Epithelial cell of prostate (primary cell): Measurements from ENCODE around the gene KCNQ5.

Experiments used
- DNase-seq: peaks from one replicate; pipeline ENCODE4 v3.0.0-alpha.2; 2011; ENCODE audit warnings: low read depth, low spot score
- H3K27ac ChIP-seq: fragments of 450-650 bp; 2 replicates; pipeline ENCODE4 v1.5.1; 2017; ENCODE audit warnings: mild to moderate bottlenecking

The KCNQ5 gene

DNA sequence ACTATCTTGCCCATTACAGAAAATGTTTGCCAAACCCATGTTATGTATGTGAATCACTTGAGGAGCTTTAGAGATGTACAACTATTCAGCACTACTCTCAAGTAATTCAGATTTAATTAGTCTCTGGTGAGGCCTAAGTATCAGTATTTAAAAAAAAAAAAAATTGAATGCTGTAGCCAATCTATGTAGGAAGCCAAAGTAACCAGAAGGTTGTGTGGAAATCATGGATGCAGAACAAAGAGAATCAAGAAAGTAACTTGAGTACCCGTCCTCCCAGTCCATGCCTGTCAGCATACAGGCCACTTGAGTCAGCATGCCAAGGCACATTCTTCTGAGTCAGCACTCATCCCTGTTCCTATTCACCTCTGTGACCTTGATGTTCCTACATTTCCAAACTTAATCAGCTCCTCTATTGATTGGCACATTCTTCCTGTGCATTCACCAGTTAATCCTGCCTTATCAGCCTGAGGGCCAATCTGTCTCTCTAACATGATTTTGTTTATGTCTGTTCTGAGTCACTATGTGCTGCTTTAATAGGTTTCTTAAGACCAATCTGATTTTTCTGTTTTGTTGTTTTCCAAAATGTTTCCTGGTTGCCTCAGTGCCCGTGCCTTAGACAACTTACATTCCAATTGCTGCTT is 165.6 kb downstream of the KCNQ5 start:
- peak overlapping the region; percentile 85 for H3K27ac ChIP-seq
- peak; percentile 95 for DNase-seq

DNA sequence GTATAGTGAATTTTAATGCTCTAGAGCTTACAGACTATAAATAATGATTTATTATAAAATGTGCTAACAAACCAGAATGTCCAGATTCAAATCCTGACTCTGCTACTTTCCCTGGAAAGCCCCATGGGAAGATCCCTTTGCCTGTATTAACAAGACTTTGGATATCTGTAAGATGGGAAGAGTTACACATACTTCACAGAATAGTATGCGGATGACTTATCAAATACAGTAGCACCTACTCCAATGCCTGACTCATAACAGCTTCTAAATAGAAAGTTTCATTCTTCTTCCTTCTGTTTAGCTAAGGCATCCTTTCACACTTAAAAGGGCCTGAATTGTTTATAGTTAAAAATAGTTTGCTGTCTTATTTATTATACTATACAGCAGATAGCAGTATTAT is 166.3 kb downstream of the KCNQ5 start:
- peak; percentile 67 for DNase-seq
- peak overlapping the region; percentile 85 for H3K27ac ChIP-seq

DNA sequence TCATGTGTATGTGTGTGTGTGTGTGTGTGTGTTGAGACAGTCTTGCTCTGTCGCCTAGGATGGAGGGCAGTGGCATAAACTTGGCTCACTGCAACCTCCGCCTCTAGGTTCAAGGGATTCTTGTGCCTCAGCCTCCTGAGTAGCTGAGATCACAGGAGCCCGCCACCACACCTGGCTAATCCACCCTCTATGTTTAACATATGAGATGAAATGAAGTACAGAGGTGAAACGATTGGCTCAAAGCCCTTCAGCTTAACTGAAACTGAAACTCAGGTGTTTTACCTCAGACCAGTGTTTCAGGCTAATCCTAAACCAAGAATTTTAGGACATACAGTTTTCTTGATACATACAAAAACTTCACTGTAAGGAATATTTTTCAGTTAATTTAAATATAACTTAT is 167.3 kb downstream of the KCNQ5 start:
- H3K27ac ChIP-seq, result no peak overlapping the region
- no peak for DNase-seq

DNA sequence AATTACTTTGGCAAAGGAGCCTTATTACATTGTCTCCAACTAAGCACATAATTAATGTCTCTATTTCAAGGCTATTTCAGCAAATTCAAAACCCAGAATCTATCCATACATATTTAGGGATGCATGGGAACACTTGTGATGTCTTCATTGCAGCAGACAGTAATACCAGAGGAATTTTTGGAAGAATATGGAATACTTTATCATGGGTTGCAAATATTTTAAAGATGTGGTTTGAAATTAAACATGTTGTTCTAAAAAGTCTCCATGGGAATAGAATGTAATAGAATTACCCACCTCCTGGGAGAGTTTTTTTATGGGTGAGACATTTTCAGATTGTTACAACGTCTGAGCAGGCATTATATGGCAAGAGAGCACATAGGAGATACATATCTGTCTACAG is 170.8 kb downstream of the KCNQ5 start:
- DNase-seq, result no peak
- H3K27ac ChIP-seq, result no peak overlapping the region

DNA sequence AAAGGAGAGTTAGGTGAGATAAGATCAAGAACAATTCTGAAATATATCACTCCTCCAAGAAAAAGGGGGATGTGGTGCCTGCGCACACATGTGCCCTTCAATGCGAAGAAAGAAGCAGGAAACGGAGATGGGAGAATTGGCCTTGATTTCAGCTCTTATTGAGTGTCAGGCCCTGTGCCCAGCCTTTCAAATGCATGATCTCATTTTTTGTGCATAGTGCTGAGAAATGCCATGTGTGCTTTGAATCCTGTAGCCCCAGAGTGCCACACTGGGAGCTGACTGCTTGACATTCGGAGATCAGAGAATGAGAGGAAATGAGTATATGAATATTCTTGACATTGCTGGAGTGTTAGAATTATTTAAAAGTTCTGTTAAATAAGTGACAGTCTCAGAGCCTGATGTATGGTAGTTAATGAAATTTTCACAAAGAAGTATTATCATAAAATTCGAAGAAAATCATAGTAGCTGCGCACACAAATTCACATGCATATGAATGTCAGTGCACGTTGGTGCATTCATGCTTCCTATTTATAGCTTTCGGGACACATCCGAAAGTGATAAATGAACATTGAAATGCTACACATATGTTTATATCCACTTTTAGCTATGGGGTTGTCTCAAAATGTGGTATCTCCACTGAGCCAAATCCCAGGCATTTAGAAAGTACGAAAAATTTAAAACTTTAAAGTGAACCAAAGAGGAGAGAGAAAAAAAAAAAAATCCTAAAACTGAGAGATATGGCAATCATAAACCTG is 172.0 kb downstream of the KCNQ5 start:
- DNase-seq, result no peak
- H3K27ac ChIP-seq, result no peak overlapping the region

DNA sequence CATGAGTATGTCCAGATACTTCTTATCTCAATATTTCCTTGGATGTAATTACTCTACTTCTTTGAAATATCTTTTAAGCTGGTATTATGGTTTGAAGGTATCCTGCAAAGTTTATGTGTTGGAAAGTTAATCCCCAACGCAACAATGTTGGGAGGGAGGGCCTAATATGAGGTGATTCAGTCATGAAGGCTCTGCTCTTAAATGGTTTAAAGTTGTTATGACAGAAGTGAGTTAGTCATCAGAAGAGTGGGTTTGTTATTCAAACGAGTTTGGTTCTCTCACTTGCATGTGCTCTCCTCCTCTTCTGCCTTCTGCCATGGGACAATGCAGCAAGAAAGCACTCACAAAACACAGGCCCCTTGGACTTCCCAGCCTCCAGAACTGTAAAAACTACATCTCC is 176.3 kb downstream of the KCNQ5 start:
- DNase-seq, result peak; percentile 37
- H3K27ac ChIP-seq, result no peak overlapping the region

DNA sequence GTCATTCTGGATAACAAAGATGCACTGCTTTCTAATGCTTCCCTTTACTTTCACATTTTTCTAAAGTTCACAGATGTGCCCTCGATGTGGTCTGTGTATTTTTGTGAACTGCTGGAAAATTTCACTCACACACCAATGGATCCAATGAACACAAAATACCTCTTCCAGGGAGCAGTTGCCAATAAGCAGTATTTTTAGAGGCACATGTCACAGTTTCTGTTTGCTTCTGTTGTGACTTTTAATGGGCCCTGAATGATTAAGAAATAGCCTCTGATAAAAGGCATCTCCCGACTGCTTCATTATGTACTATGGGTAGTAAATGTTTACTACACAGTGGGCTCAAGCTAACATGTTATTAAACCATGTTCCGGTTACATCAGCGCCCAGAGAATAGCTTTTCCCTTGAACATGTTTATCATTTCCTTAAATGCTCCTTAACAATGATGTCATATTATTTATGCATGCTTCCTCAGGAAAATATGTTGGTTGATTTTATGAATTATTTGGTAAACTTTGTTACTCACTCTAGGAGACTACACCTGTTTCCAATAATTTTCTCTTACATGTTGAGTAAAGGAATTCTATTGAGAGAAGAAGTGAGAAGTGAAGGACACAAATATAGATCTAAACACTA is 188.0 kb downstream of the KCNQ5 start:
- H3K27ac ChIP-seq, result no peak overlapping the region
- DNase-seq, result no peak

DNA sequence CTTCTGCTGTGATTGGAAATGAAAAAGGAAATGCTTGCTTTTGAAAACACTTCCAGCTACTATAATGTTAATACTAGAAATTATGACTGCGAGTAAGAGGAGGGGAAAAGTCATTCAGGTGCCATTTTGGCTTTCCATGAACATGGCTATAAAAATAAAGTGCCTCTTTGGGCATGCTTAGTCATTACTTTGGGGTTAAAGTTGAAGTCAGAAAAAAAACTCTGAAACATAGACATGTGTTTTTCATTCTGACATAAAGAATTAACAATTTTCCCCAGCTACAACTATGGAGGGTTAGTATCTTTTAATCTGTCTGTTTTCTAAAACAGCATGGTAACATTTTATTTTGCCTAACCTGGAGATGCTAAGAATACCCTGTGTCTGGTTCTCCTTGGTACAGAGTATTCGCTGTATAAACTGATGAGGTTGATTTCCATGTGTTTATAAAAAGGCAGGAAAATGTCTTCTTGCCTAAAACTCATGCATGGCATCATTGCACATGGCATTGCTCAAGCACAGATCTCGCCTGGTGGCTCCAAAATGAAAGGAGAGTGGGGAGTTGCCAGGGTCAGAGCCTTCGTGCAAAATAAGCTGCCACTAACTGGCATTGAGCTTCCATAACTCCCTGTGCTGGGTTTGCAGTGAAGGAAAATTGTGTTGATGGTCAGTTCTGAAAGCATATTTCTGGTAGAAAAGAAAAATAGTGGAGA is 188.9 kb downstream of the KCNQ5 start:
- no peak overlapping the region for H3K27ac ChIP-seq
- no peak for DNase-seq

DNA sequence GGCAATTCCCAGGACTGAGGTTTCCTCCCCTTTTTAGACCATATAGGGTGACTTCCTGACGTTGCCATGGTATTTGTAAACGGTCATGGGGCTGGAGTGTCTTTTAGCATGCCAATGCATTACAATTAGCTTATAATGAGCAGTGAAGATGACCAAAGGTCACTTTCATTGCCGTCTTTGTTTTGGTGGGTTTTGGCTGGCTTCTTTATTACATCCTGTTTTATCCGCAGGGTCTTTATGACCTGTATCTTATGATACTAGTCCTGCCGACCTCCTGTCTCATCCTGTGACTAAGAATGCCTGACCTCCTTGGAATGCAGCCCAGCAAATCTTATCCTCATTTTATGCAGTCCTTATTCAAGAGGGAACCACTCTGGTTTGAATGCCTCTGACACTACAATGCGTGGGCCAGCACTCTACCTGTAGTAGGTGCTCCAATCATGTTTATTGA is 190.1 kb downstream of the KCNQ5 start:
- no peak for DNase-seq
- H3K27ac ChIP-seq, result no peak overlapping the region

DNA sequence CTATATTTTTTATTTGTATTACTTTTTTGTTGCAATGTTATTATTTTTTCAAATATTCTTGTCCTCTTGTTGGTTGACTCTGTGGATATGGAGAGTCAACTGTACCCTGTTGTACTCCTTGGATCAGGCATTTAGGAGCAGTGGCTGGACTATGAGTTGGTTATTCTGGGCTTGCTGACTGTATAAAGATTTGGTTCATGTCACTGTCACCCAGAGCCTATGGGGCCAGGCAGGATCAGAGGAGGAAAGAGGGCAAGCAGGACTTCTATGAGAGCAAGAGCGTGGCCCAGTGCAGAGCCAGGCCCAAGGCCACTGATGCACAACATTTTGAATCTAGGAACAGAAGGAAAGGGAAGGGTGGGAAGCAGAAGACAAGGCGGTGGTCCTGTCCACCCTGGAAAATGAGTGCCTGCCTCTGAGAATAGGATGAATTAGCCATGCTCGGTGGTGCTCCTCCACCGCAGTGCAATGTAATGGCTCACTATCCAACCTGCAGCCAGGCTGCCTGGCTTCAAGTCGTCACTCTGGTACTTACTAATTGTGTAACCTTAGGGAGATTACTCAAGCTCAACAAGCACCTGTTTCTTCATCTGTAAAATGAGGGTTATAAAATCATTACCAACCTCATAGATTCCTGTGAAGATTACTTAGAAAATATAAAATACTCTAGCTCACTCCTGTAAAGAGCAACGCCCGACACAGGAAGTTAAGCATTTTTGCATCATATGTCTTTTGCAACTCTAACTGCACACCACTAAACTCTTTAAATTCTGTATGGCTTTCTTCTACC is 192.1 kb downstream of the KCNQ5 start:
- no peak overlapping the region for H3K27ac ChIP-seq
- DNase-seq, result no peak

DNA sequence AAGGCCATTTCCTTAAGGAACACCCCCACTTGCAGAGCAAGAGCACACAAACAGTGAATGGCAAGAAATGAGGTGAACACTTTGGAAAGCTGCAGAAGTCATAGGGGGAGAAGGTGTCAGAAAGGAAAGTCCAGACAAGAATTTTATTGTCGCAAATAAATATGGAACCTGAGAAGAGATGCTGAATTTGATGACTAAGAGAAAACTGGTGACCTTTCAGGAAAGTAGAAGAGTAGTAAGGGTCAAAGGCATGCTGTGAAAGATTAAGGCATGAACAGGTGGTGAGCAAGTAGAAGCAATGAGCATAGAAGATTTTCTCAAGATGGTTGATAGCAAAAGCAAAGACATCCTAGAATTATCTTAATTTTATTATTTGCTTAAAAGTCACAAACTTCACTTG is 194.2 kb downstream of the KCNQ5 start:
- no peak overlapping the region for H3K27ac ChIP-seq
- DNase-seq, result no peak

DNA sequence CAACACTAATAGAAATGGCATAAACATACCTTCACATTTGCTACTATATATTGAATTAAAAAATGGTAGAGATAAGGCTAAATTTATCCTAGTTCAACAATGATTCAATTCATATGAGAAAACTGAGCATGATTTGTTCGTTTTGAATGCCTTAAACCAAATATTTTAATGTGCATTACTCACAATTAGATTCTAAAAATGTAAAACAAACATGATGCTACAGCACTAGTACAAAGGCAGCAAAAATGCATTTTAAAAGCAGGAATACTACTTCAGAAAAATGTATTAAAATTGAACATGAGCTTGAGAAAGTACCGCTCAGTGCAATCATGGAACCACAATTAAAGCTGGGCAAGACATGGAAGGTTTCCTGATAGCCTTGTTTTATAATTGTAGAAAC is 195.3 kb downstream of the KCNQ5 start:
- H3K27ac ChIP-seq, result no peak overlapping the region
- DNase-seq, result no peak

DNA sequence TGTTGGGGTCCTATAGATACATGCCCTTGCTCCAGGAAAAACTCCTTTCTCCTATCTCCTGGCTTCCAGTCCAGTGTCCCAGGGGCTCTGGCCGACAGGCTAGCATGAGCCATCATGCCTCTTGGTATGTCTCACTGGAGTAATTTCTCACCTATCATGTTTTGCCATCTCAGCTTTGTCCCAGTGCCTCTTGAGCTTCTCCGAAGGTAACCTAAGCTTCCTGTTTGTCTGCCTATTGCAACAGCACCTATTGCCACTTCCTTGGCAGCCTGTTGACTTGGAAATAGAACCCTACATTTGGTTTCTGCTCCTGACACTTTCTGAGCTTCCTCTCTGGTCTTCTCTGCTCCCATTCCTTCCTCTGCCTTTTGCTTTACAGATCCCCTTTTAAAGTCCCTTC is 197.7 kb downstream of the KCNQ5 start:
- peak overlapping the region; percentile 77 for H3K27ac ChIP-seq
- DNase-seq, result peak; percentile 48

DNA sequence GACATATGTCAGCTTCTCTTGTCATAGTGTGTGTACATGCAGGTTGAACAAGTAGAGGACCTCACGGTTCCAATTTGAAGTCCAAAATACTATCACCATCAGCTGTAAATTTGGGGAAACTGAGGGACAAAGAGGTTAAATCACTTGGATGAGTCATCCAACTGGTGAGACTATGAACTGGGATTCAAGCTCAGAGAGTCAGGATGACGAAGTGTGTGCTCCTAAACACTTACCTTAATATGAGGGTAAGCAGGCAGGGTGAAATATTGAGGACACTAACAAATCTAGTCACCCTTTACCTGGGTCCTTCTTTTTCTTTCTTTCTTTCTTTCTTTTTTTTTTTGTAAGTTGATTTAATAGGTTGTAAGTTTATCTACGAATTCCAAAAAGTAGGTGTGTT is 198.3 kb downstream of the KCNQ5 start:
- DNase-seq, result no peak
- H3K27ac ChIP-seq, result peak overlapping the region; percentile 77

DNA sequence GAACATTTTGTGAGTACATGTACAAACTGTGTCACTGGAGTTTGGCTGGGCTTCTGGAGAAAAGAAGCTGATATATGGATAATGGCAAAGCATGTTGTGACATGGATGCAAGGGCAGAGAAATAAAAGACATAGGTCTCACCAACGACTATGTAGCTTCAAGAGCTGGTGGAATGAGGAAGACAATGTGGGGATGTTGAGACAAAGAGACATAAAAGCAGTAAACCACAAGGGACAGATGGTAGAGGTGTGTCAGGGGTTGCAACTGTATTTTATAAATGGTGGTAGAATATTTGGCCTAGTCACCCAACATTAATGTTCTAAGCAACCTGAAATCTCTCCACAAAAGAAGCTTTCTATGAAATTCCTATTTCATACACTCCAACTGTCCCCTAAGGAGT is 199.0 kb downstream of the KCNQ5 start:
- no peak for DNase-seq
- H3K27ac ChIP-seq, result peak overlapping the region; percentile 77

DNA sequence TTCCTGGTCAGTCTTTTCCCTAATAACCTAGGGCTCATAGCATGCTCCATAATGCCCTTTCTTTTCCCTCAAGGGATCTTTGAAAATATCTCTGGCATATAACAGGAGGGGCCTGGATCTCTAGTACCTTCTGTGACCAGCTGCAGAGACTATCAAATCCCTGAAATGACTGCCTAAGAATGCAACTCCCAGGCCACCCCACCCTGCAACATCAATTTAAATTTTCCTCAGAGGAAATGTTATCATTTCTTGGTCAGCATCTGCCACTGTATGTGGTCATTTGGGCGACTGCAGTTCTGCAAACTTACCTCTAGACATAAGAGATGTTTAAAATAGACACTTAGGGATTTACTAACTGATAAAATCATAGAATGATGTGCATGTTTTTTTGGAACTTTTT is 200.2 kb downstream of the KCNQ5 start:
- no peak overlapping the region for H3K27ac ChIP-seq
- DNase-seq, result no peak

DNA sequence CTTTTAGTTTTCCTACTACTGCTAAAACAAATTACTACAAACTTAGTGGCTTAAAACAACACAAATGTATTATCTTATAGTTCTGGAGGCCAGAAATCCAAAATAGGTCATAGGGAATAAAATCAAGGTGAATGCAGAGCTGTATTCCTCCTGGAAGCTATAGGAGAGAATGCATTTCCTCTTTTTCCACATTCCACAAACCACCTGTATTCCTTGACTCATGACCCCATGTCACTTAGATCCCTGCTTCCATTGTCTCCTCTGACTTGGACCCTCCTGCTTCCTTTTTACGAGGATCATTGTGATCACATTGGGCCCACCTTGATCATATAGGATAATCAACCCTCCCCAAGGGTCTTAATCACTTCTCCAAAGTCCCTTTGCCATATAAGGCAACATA is 200.8 kb downstream of the KCNQ5 start:
- H3K27ac ChIP-seq, result no peak overlapping the region
- DNase-seq, result no peak

DNA sequence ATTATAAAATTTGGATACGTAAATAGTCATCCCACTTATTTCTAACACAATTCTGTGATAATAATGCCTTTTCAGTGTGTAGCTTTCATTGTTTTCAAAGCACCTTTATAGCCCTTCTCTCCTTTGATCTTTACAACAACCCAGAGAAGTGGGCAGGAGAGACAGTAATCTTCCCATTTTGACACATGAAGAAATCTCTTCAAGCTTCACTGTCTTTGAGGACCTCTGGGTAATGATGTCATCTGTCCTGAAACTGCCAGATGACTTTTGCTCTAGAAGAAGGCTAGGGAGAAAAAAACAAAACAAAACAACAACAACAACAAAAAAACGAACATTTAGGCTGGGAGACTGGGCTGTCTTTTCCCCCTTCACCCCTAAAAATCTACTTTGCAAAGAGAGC is 203.0 kb downstream of the KCNQ5 start:
- peak overlapping the region; percentile 69 for H3K27ac ChIP-seq
- no peak for DNase-seq

DNA sequence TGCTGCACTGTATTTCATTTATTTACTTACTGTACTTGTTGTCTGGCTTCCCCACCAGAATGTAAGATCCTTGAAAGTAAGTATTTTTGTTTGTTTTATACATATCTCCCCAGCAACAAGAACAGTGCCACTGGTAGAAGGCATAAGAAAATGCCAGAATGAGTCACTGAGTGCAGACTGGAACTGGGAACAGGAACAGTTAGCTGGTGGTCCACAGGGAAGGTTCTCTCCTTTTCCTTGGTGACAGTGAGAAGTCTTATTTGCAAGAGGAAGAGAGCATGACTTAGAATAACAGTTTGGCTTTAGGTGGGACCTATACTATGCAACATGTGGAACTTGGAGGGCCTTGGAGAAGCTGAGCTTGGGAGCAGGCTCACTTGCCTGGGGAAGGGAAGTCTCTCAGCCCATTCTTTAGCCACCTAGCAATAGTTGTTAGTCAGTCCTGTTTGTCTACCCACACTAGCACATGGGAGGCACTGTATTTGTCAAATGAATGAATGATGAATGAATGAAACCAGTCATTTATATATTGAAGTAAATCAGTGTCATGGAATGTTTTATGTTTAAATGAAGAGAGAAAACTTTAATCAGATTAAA is 203.5 kb downstream of the KCNQ5 start:
- no peak for DNase-seq
- H3K27ac ChIP-seq, result peak overlapping the region; percentile 69

DNA sequence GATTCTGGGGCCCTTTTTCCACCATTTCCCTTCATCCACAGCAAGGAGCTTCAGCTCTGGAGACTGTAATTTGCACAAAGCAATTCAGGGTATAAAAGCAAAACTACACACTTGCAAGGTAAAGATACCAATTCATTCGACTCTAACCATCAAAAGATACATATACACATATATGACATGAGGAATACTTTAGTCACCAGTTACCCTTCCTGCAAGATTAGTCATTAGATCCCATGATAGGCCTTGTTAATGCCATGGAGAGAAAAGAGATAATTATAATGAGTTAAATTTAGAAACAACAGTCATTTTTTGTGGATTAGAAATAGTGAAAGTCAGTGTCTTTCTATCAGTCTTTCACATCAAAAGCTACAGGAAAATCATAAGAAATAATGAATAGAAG is 204.2 kb downstream of the KCNQ5 start:
- DNase-seq, result peak; percentile 41
- H3K27ac ChIP-seq, result peak overlapping the region; percentile 69
